GM23338 (cell line): ENCODE data around the gene MTA3. TPM values are rescaled to one million over a fixed set of nuclear protein-coding genes. Genes with fewer than 3 reads are reported as not detected.
A peak's percentile ranks its signal among the peaks of the same experiment; 100 is the strongest.

Source experiments
- ATAC-seq: fragments of 200-7000 bp; cut with Tn5 transposase; 3 replicates; pipeline ENCODE4 v1.9.1; 2020
- DNase-seq: peaks from one replicate; pipeline ENCODE4 v3.0.0-alpha.2; 2015; ENCODE audit warnings: low spot score
- H2AFZ ChIP-seq: fragments of 200-600 bp; sonication (generic); 2 replicates; pipeline ENCODE4 v1.8.0; 2016; ENCODE audit warnings: antibody characterized with exemption, mild to moderate bottlenecking, moderate library complexity
- H3F3A ChIP-seq: fragments of 200-600 bp; sonication (generic); replicated peaks from 2 replicates; pipeline ENCODE4 v1.8.0; 2017; ENCODE audit warnings: antibody characterized with exemption, mixed run types, low read depth
- H3K27ac ChIP-seq: fragments of 200-600 bp; sonication (generic); 2 replicates; pipeline ENCODE4 v1.6.1; 2016; ENCODE audit warnings: low read depth
- H3K27me3 ChIP-seq: fragments of 200-600 bp; sonication (generic); 2 replicates; pipeline ENCODE4 v1.8.0; 2016; ENCODE audit warnings: mild to moderate bottlenecking, mixed run types, moderate library complexity; ENCODE audit not compliant: insufficient read depth
- H3K36me3 ChIP-seq: fragments of 200-600 bp; sonication (generic); 2 replicates; pipeline ENCODE4 v1.8.0; 2016; ENCODE audit warnings: mild to moderate bottlenecking; ENCODE audit not compliant: insufficient read depth
- H3K4me1 ChIP-seq: fragments of 200-600 bp; sonication (generic); 2 replicates; pipeline ENCODE4 v1.8.0; 2016; ENCODE audit warnings: mild to moderate bottlenecking, moderate library complexity; ENCODE audit not compliant: insufficient read depth
- H3K4me2 ChIP-seq: fragments of 200-600 bp; sonication (generic); 2 replicates; pipeline ENCODE4 v1.7.1; 2017; ENCODE audit warnings: mixed run types
- H3K4me3 ChIP-seq: fragments of 200-600 bp; sonication (generic); 2 replicates; pipeline ENCODE4 v1.6.1; 2016; ENCODE audit warnings: mixed run types
- H3K79me2 ChIP-seq: fragments of 200-600 bp; sonication (generic); replicated peaks from 2 replicates; pipeline ENCODE4 v1.8.0; 2017; ENCODE audit warnings: mild to moderate bottlenecking; ENCODE audit not compliant: insufficient read depth
- H3K9me2 ChIP-seq: fragments of 200-600 bp; sonication (generic); 2 replicates; pipeline ENCODE4 v1.8.0; 2017; ENCODE audit not compliant: insufficient read depth
- H4K20me1 ChIP-seq: fragments of 200-600 bp; sonication (generic); replicated peaks from 2 replicates; pipeline ENCODE4 v1.8.0; 2017; ENCODE audit warnings: mild to moderate bottlenecking; ENCODE audit not compliant: insufficient read depth
- H3K27ac Mint-ChIP-seq: 2 replicates; pipeline ENCODE4 v1.8.0; 2020; ENCODE audit warnings: inconsistent platforms, mild to moderate bottlenecking, moderate library complexity, mixed read lengths
- H3K27me3 Mint-ChIP-seq: 3 replicates; pipeline ENCODE4 v1.8.0; 2022; ENCODE audit warnings: low read depth, mild to moderate bottlenecking, moderate library complexity, mixed read lengths, inconsistent platforms; ENCODE audit not compliant: insufficient read depth, poor library complexity
- H3K36me3 Mint-ChIP-seq: 3 replicates; pipeline ENCODE4 v1.8.0; 2021; ENCODE audit warnings: low read depth, mild to moderate bottlenecking, inconsistent platforms, moderate library complexity, mixed read lengths
- H3K4me1 Mint-ChIP-seq: 3 replicates; pipeline ENCODE4 v1.8.0; 2020; ENCODE audit warnings: mild to moderate bottlenecking, inconsistent platforms, mixed read lengths
- H3K4me3 Mint-ChIP-seq: 3 replicates; pipeline ENCODE4 v1.8.0; 2021; ENCODE audit warnings: moderate library complexity, mild to moderate bottlenecking, inconsistent platforms, mixed read lengths
- H3K9me3 Mint-ChIP-seq: 3 replicates; pipeline ENCODE4 v1.8.0; 2020; ENCODE audit warnings: moderate library complexity, mild to moderate bottlenecking, inconsistent platforms, mixed read lengths
- EZH2 ChIP-seq: fragments of 200-600 bp; sonication (generic); IDR thresholded peaks from one replicate; pipeline ENCODE4 v1.8.0; 2017; ENCODE audit warnings: antibody characterized with exemption, mild to moderate bottlenecking, low read depth; ENCODE audit not compliant: unreplicated experiment
- EZH2phosphoT487 ChIP-seq: fragments of 200-600 bp; sonication (generic); IDR thresholded peaks from one replicate; pipeline ENCODE4 v1.8.1; 2018; ENCODE audit warnings: antibody characterized with exemption; ENCODE audit not compliant: unreplicated experiment
- JUNB ChIP-seq: IDR thresholded peaks from one replicate; pipeline ENCODE4 v1.6.1; 2016; ENCODE audit warnings: antibody characterized with exemption; ENCODE audit not compliant: unreplicated experiment
- NANOG ChIP-seq: IDR thresholded peaks from 2 replicates; pipeline ENCODE4 v1.6.1; 2016; ENCODE audit warnings: antibody characterized with exemption, borderline replicate concordance
- POLR2AphosphoS5 ChIP-seq: IDR thresholded peaks from 2 replicates; pipeline ENCODE4 v1.6.1; 2016; ENCODE audit warnings: antibody characterized with exemption, low read depth
- REST ChIP-seq: IDR thresholded peaks from one replicate; pipeline ENCODE4 v1.6.1; 2018; ENCODE audit warnings: antibody characterized with exemption; ENCODE audit not compliant: unreplicated experiment
- STAT1 ChIP-seq: IDR thresholded peaks from one replicate; pipeline ENCODE4 v1.6.1; 2016; ENCODE audit warnings: antibody characterized with exemption; ENCODE audit not compliant: unreplicated experiment
- ZNF114 ChIP-seq: fragments of 250-450 bp; sonication (Bioruptor Pico); IDR thresholded peaks from 2 replicates; pipeline ENCODE4 v1.5.0; 2020; ENCODE audit warnings: mild to moderate bottlenecking, moderate library complexity
- ZNF331 ChIP-seq: fragments of 250-450 bp; sonication (Bioruptor Pico); IDR thresholded peaks from 2 replicates; pipeline ENCODE4 v1.5.0; 2020; ENCODE audit warnings: low read depth, mild to moderate bottlenecking, moderate library complexity
- polyA plus RNA-seq: library from polyadenylated mRNA; unstranded; fragments of >200 nt; fragmentation: Nextera tagmentation; extraction: Ambion mirVana; gene quantifications from 2 replicates; pipeline ENCODE4 v1.2.1, GENCODE V29; 2016
- total RNA-seq: library from RNA; depleted of rRNA; stranded (reverse); fragments of >200 nt; shearing (Covaris generic); gene quantifications from 2 replicates; pipeline ENCODE4 v1.2.3, GENCODE V29; 2014
- TF ChIP-seq, protein P1 (sequence below), 2 experiments: fragments of 200-600 bp in 1 of 2; sonication (generic) in 1 of 2; conservative IDR thresholded peaks; 2 replicates each; pipeline versions ENCODE4 v1.5.1 to v1.6.1; 2016 to 2017; ENCODE audit warnings: antibody characterized with exemption in 2 of 2, low read depth in 2 of 2, mild to moderate bottlenecking in 2 of 2, moderate library complexity in 1 of 2

Gene MTA3
- total and polyA plus RNA-seq, 2 experiments from 2014 or later: 162 to 208 TPM

- TF ChIP-seq REST: no peak
- no peak for TF ChIP-seq JUNB
- TF ChIP-seq STAT1: no peak
- TF ChIP-seq, protein P1, sequence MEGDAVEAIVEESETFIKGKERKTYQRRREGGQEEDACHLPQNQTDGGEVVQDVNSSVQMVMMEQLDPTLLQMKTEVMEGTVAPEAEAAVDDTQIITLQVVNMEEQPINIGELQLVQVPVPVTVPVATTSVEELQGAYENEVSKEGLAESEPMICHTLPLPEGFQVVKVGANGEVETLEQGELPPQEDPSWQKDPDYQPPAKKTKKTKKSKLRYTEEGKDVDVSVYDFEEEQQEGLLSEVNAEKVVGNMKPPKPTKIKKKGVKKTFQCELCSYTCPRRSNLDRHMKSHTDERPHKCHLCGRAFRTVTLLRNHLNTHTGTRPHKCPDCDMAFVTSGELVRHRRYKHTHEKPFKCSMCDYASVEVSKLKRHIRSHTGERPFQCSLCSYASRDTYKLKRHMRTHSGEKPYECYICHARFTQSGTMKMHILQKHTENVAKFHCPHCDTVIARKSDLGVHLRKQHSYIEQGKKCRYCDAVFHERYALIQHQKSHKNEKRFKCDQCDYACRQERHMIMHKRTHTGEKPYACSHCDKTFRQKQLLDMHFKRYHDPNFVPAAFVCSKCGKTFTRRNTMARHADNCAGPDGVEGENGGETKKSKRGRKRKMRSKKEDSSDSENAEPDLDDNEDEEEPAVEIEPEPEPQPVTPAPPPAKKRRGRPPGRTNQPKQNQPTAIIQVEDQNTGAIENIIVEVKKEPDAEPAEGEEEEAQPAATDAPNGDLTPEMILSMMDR (conservative IDR thresholded peaks at IDR 0.05; ENCODE audit: low read depth in 2 of 2): no peak
- no peak for TF ChIP-seq EZH2
These were observed 221.3 kb downstream of the MTA3 start (continued) for GRCh38 chr2:42789751-42790150.

DNA sequence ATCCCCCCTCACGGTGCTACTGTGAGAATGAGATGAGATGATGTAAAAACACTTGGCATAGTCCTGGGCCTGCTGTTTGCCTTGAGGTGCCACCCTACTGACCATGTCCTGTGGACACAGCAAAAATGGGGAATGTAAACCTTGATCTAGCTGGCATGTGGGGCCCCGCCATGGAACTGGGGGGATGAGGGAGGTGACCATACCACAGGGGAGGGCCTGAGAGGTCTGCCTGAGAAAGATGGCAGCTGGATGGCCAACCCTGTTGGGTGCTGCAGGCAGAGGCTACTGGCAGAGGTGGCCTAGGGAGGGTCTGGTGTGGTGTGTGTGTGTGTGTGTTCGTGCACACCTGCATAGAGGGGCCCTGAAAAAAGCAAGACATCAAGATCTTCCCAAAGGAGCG is 223.2 kb downstream of the MTA3 start:
- Histone ChIP-seq H3F3A (peaks cover 13% of the 10 kb centered on the region), H3K36me3 (no peaks in the 10 kb centered on the region), H3K9me2 (0 out of 2 replicates have a peak, but pooled peaks cover 3% of the 10 kb centered on the region), H2AFZ (peak overlapping the region; percentile 99; the same call in 1 of the 2 replicates), H3K4me3 (peak overlapping the region; percentile 89), H3K79me2 (no peaks in the 10 kb centered on the region), H3K4me1 (peaks cover 17% of the 10 kb centered on the region), H3K27ac (no peak overlapping the region), H3K4me2 (peak overlapping the region; percentile 98), H4K20me1 (no peaks in the 10 kb centered on the region), H3K27me3 (peaks cover 33% of the 10 kb centered on the region)
- ATAC-seq (no peak), DNase-seq (no peak)
- H3K4me1 Mint-ChIP-seq: peaks cover 32% of the 10 kb centered on the region
- no peaks in the 10 kb centered on the region; the same call in 2 of the 3 replicates for H3K36me3 Mint-ChIP-seq
- H3K9me3 Mint-ChIP-seq: no peaks in the 10 kb centered on the region; the same call in 2 of the 3 replicates
- TF ChIP-seq EZH2 (no peak), REST (no peak), POLR2AphosphoS5 (no peak), STAT1 (no peak), NANOG (no peak), ZNF114 (CRISPR knock-in tag) (no peak), JUNB (no peak), EZH2phosphoT487 (no peak), ZNF331 (CRISPR knock-in tag) (no peak)
- TF ChIP-seq, protein P1 (conservative IDR thresholded peaks at IDR 0.05; ENCODE audit: low read depth in 2 of 2): no peak
- H3K27ac Mint-ChIP-seq: no peak overlapping the region
- H3K4me3 Mint-ChIP-seq: peak overlapping the region; percentile 83
- H3K27me3 Mint-ChIP-seq: peaks cover 27% of the 10 kb centered on the region
